Smooth muscle cell (in vitro differentiated cells): ENCODE measurements around the gene DSE. TPM values are rescaled to one million over a fixed set of nuclear protein-coding genes. Genes with fewer than 3 reads are reported as not detected.
A peak's percentile ranks its signal among the peaks of the same experiment; 100 is the strongest.

Source experiments
- DNase-seq: peaks from one replicate; lab custom pipeline; 2025; ENCODE audit not compliant: unreplicated experiment; lab: John Stamatoyannopoulos, UW
- H2AFZ ChIP-seq: fragments of 200-600 bp; sonication (generic); 2 replicates; pipeline ENCODE4 v1.6.0; 2016; ENCODE audit warnings: antibody characterized with exemption, low read depth, mild to moderate bottlenecking
- H3F3A ChIP-seq: fragments of 200-600 bp; sonication (generic); 2 replicates; pipeline ENCODE4 v1.6.0; 2017; ENCODE audit warnings: antibody characterized with exemption, low read depth
- H3K27ac ChIP-seq: fragments of 200-600 bp; sonication (generic); 2 replicates; pipeline ENCODE4 v1.5.1; 2016; ENCODE audit warnings: low read depth, mild to moderate bottlenecking
- H3K27me3 ChIP-seq: fragments of 200-600 bp; sonication (generic); 2 replicates; pipeline ENCODE4 v1.6.1; 2016; ENCODE audit warnings: low read depth, mild to moderate bottlenecking
- H3K36me3 ChIP-seq: fragments of 200-600 bp; sonication (generic); 2 replicates; pipeline ENCODE4 v1.5.1; 2016; ENCODE audit warnings: low read depth
- H3K4me1 ChIP-seq: fragments of 200-600 bp; sonication (generic); 2 replicates; pipeline ENCODE4 v1.5.1; 2016; ENCODE audit warnings: low read depth
- H3K4me2 ChIP-seq: fragments of 200-600 bp; sonication (generic); 2 replicates; pipeline ENCODE4 v1.6.0; 2016; ENCODE audit warnings: mild to moderate bottlenecking
- H3K4me3 ChIP-seq: fragments of 200-600 bp; sonication (generic); 2 replicates; pipeline ENCODE4 v1.5.1; 2016; ENCODE audit warnings: mild to moderate bottlenecking
- H3K79me2 ChIP-seq: fragments of 200-600 bp; sonication (generic); 2 replicates; pipeline ENCODE4 v1.6.0; 2016; ENCODE audit warnings: low read depth, mild to moderate bottlenecking
- H3K9ac ChIP-seq: fragments of 200-600 bp; sonication (generic); 2 replicates; pipeline ENCODE4 v1.6.0; 2016; ENCODE audit warnings: low read depth
- H3K9me3 ChIP-seq: fragments of 200-600 bp; sonication (generic); replicated peaks from 2 replicates; pipeline ENCODE4 v1.5.1; 2016; ENCODE audit warnings: low read depth
- H4K20me1 ChIP-seq: fragments of 200-600 bp; sonication (generic); 2 replicates; pipeline ENCODE4 v1.6.0; 2016; ENCODE audit warnings: low read depth
- CTCF ChIP-seq: fragments of 200-600 bp; sonication (generic); IDR thresholded peaks from 2 replicates; pipeline ENCODE4 v1.5.1; 2017; ENCODE audit warnings: borderline replicate concordance, mild to moderate bottlenecking, antibody characterized with exemption; ENCODE audit not compliant: insufficient read depth, poor library complexity, severe bottlenecking
- WGBS: methylation state at CpG from one replicate; pipeline ENCODE4 v1.1.7; 2016; ENCODE audit warnings: low lambda C conversion rate; 5-methylcytosine and 5-hydroxymethylcytosine counted together
- polyA plus RNA-seq: library from polyadenylated mRNA; unstranded; fragments of >200 nt; fragmentation: Nextera tagmentation; extraction: Ambion mirVana; gene quantifications from 2 replicates; pipeline ENCODE4 v1.2.1, GENCODE V29; 2016
- total RNA-seq: library from RNA; depleted of rRNA; stranded (reverse); fragments of >200 nt; gene quantifications from 2 replicates; pipeline ENCODE4 v1.2.3, GENCODE V29; 2014

Gene DSE
- total and polyA plus RNA-seq, 2 experiments from 2014 or later, result 38.6 to 76.2 TPM

- no peaks in the 10 kb centered on the region for H3K36me3 ChIP-seq
- H3K4me2 ChIP-seq, result peak overlapping the region; percentile 73
- H3K27me3 ChIP-seq, result no peaks in the 10 kb centered on the region
- peaks cover 17% of the 10 kb centered on the region for H3K4me1 ChIP-seq
- H2AFZ ChIP-seq, result no peak overlapping the region
- peaks cover 40% of the 10 kb centered on the region for H4K20me1 ChIP-seq
- WGBS, result 14% methylated on average over 4 of the region's 4 CpGs
- no peak for DNase-seq
- H3K9ac ChIP-seq, result peak overlapping the region; percentile 69
- peaks cover 25% of the 10 kb centered on the region for H3F3A ChIP-seq
- H3K79me2 ChIP-seq, result peaks cover 81% of the 10 kb centered on the region
- H3K27ac ChIP-seq, result peak overlapping the region; percentile 93
- TF ChIP-seq CTCF, result no peak
- no peak overlapping the region for H3K4me3 ChIP-seq
- H3K9me3 ChIP-seq, result no peaks in the 10 kb centered on the region
These were observed 16.0 kb downstream of the DSE start for GRCh38 chr6:116386581-116387299.

GRCh38 chr6:116387374-116387773, 16.6 kb downstream of the DSE start:
- Histone ChIP-seq H3K9ac (peak overlapping the region; percentile 69), H3K27ac (peak overlapping the region; percentile 93), H3K4me1 (peaks cover 17% of the 10 kb centered on the region), H3K4me3 (no peak overlapping the region), H4K20me1 (peaks cover 37% of the 10 kb centered on the region), H3F3A (peaks cover 25% of the 10 kb centered on the region), H3K27me3 (no peaks in the 10 kb centered on the region), H3K9me3 (no peaks in the 10 kb centered on the region), H3K36me3 (no peaks in the 10 kb centered on the region), H3K79me2 (peaks cover 81% of the 10 kb centered on the region), H3K4me2 (peak overlapping the region; percentile 73), H2AFZ (no peak overlapping the region)
- WGBS, result 47% methylated on average over 3 of the region's 3 CpGs
- no peak for DNase-seq
- TF ChIP-seq CTCF, result no peak

GRCh38 chr6:116388924-116389323, 18.2 kb downstream of the DSE start:
- no peak overlapping the region for H3K4me3 ChIP-seq
- peaks cover 25% of the 10 kb centered on the region for H3F3A ChIP-seq
- no peak for TF ChIP-seq CTCF
- no peak overlapping the region for H3K9ac ChIP-seq
- 96% methylated on average over 3 of the region's 3 CpGs for WGBS
- H3K27me3 ChIP-seq, result no peaks in the 10 kb centered on the region
- no peaks in the 10 kb centered on the region for H3K9me3 ChIP-seq
- no peak for DNase-seq
- peaks cover 17% of the 10 kb centered on the region for H3K4me1 ChIP-seq
- peaks cover 81% of the 10 kb centered on the region for H3K79me2 ChIP-seq
- H4K20me1 ChIP-seq, result peaks cover 44% of the 10 kb centered on the region
- H3K36me3 ChIP-seq, result no peaks in the 10 kb centered on the region
- no peak overlapping the region for H2AFZ ChIP-seq
- peak overlapping the region; percentile 93 for H3K27ac ChIP-seq
- H3K4me2 ChIP-seq, result peak overlapping the region; percentile 53

GRCh38 chr6:116389357-116389756, 18.6 kb downstream of the DSE start:
- H3K36me3 ChIP-seq, result no peaks in the 10 kb centered on the region
- no peak for DNase-seq
- peaks cover 25% of the 10 kb centered on the region for H3F3A ChIP-seq
- no peak overlapping the region for H2AFZ ChIP-seq
- TF ChIP-seq CTCF, result no peak
- peak overlapping the region; percentile 29 for H3K27ac ChIP-seq
- H3K4me1 ChIP-seq, result peaks cover 17% of the 10 kb centered on the region
- no peaks in the 10 kb centered on the region for H3K9me3 ChIP-seq
- H4K20me1 ChIP-seq, result peaks cover 44% of the 10 kb centered on the region
- H3K27me3 ChIP-seq, result no peaks in the 10 kb centered on the region
- no peak overlapping the region for H3K9ac ChIP-seq
- no peak overlapping the region for H3K4me3 ChIP-seq
- H3K79me2 ChIP-seq, result peaks cover 81% of the 10 kb centered on the region
- peak overlapping the region; percentile 53 for H3K4me2 ChIP-seq
